Activated naive CD8-positive, alpha-beta T cell treated with anti-CD3 and anti-CD28 coated beads, Interleukin-2, amount 50 U/mL, for 24 hours (primary cell): ENCODE results near the gene NSD1.
"Not testable (repeated sequence)": the region's sequence is repeated elsewhere in the genome, so short reads cannot be mapped to it uniquely, and the experiment has no call there.

ENCODE experiments used
- ATAC-seq: fragments of 150-1000 bp; cut with Tn5 transposase; one replicate; pipeline ENCODE4 v1.10.0; 2021
- DNase-seq: peaks from one replicate; pipeline ENCODE4 v3.0.0; 2021
- H3K27ac Mint-ChIP-seq: one replicate; pipeline ENCODE4 v1.8.0; 2021; ENCODE audit warnings: mild to moderate bottlenecking, mixed read lengths
- H3K27me3 Mint-ChIP-seq: one replicate; pipeline ENCODE4 v1.8.0; 2021; ENCODE audit warnings: mixed read lengths
- H3K36me3 Mint-ChIP-seq: one replicate; pipeline ENCODE4 v1.8.0; 2021; ENCODE audit warnings: low read depth, mixed read lengths
- H3K4me1 Mint-ChIP-seq: one replicate; pipeline ENCODE4 v1.8.0; 2021; ENCODE audit warnings: mixed read lengths
- H3K4me3 Mint-ChIP-seq: one replicate; pipeline ENCODE4 v1.8.0; 2021; ENCODE audit warnings: mild to moderate bottlenecking, moderate library complexity, mixed read lengths
- H3K9me3 Mint-ChIP-seq: one replicate; pipeline ENCODE4 v1.8.0; 2021; ENCODE audit warnings: mixed read lengths

NSD1 gene

GRCh38 chr5:177233802-177234201 lies 100.2 kb downstream of the NSD1 start:
- Mint-ChIP-seq H3K27me3 (no peaks in the 10 kb centered on the region), H3K4me1 (peaks cover 9% of the 10 kb centered on the region), H3K27ac (peak overlapping the region; percentile 67), H3K4me3 (no peak overlapping the region), H3K9me3 (no peaks in the 10 kb centered on the region), H3K36me3 (peaks cover 32% of the 10 kb centered on the region)
- DNase-seq (no peak), ATAC-seq (no peak)

- H3K4me1 Mint-ChIP-seq: peaks cover 9% of the 10 kb centered on the region
- ATAC-seq (no peak), DNase-seq (no peak)
- H3K27ac Mint-ChIP-seq: no peak overlapping the region
- H3K4me3 Mint-ChIP-seq: no peak overlapping the region
- H3K36me3 Mint-ChIP-seq: peaks cover 34% of the 10 kb centered on the region
- H3K27me3 Mint-ChIP-seq: no peaks in the 10 kb centered on the region
- no peaks in the 10 kb centered on the region for H3K9me3 Mint-ChIP-seq
These were observed 101.3 kb downstream of the NSD1 start for GRCh38 chr5:177234841-177235240.

- Mint-ChIP-seq H3K4me3 (no peak overlapping the region), H3K9me3 (no peaks in the 10 kb centered on the region), H3K36me3 (peaks cover 50% of the 10 kb centered on the region), H3K4me1 (no peaks in the 10 kb centered on the region), H3K27me3 (no peaks in the 10 kb centered on the region), H3K27ac (no peak overlapping the region)
- DNase-seq: no peak
- ATAC-seq: no peak
These were observed 108.2 kb downstream of the NSD1 start for GRCh38 chr5:177241768-177242167.

GRCh38 chr5:177242304-177242703 lies 108.7 kb downstream of the NSD1 start:
- Mint-ChIP-seq H3K4me3 (no peak overlapping the region), H3K36me3 (peaks cover 53% of the 10 kb centered on the region), H3K9me3 (no peaks in the 10 kb centered on the region), H3K4me1 (no peaks in the 10 kb centered on the region), H3K27ac (no peak overlapping the region), H3K27me3 (no peaks in the 10 kb centered on the region)
- no peak for ATAC-seq
- DNase-seq: no peak

GRCh38 chr5:177249761-177250537 lies 116.4 kb downstream of the NSD1 start:
- Mint-ChIP-seq H3K27me3 (no peaks in the 10 kb centered on the region), H3K4me3 (no peak overlapping the region), H3K9me3 (no peaks in the 10 kb centered on the region), H3K27ac (no peak overlapping the region), H3K36me3 (peaks cover 49% of the 10 kb centered on the region), H3K4me1 (no peaks in the 10 kb centered on the region)
- ATAC-seq: no peak
- DNase-seq: no peak

- Mint-ChIP-seq H3K27ac (no peak overlapping the region), H3K4me1 (no peaks in the 10 kb centered on the region), H3K4me3 (no peak overlapping the region), H3K27me3 (no peaks in the 10 kb centered on the region), H3K36me3 (peaks cover 43% of the 10 kb centered on the region), H3K9me3 (no peaks in the 10 kb centered on the region)
- ATAC-seq: no peak
- no peak for DNase-seq
These were observed 119.7 kb downstream of the NSD1 start for GRCh38 chr5:177253252-177253651.

GRCh38 chr5:177256296-177256695 lies 122.7 kb downstream of the NSD1 start:
- H3K36me3 Mint-ChIP-seq: peaks cover 57% of the 10 kb centered on the region

GRCh38 chr5:177258711-177259110 lies 125.1 kb downstream of the NSD1 start:
- peaks cover 49% of the 10 kb centered on the region for H3K36me3 Mint-ChIP-seq
- not testable (repeated sequence) for ATAC-seq, H3K9me3 Mint-ChIP-seq, H3K4me1 Mint-ChIP-seq, DNase-seq, H3K27ac Mint-ChIP-seq, H3K27me3 Mint-ChIP-seq, H3K4me3 Mint-ChIP-seq

More at GRCh38 chr5:177256296-177256695, 122.7 kb downstream of the NSD1 start:
- DNase-seq (no peak), ATAC-seq (no peak)
- H3K4me3 Mint-ChIP-seq: no peak overlapping the region
- no peak overlapping the region for H3K27ac Mint-ChIP-seq
- no peaks in the 10 kb centered on the region for H3K9me3 Mint-ChIP-seq
- no peaks in the 10 kb centered on the region for H3K27me3 Mint-ChIP-seq
- H3K4me1 Mint-ChIP-seq: no peaks in the 10 kb centered on the region

GRCh38 chr5:177260961-177261360 lies 127.4 kb downstream of the NSD1 start:
- ATAC-seq: no peak
- H3K4me3 Mint-ChIP-seq: no peak overlapping the region
- H3K27ac Mint-ChIP-seq: no peak overlapping the region
- no peaks in the 10 kb centered on the region for H3K9me3 Mint-ChIP-seq
- DNase-seq: no peak
- H3K36me3 Mint-ChIP-seq: peaks cover 49% of the 10 kb centered on the region
- H3K4me1 Mint-ChIP-seq: no peaks in the 10 kb centered on the region
- no peaks in the 10 kb centered on the region for H3K27me3 Mint-ChIP-seq

GRCh38 chr5:177261510-177261909 lies 127.9 kb downstream of the NSD1 start:
- H3K36me3 Mint-ChIP-seq: peaks cover 51% of the 10 kb centered on the region
- no peak overlapping the region for H3K4me3 Mint-ChIP-seq
- no peaks in the 10 kb centered on the region for H3K9me3 Mint-ChIP-seq
- H3K4me1 Mint-ChIP-seq: no peaks in the 10 kb centered on the region
- H3K27ac Mint-ChIP-seq: no peak overlapping the region
- no peaks in the 10 kb centered on the region for H3K27me3 Mint-ChIP-seq
- DNase-seq: no peak
- ATAC-seq: no peak

- DNase-seq (no peak), ATAC-seq (no peak)
- Mint-ChIP-seq H3K4me3 (no peak overlapping the region), H3K4me1 (no peaks in the 10 kb centered on the region), H3K27ac (no peak overlapping the region), H3K9me3 (no peaks in the 10 kb centered on the region), H3K27me3 (no peaks in the 10 kb centered on the region), H3K36me3 (peaks cover 43% of the 10 kb centered on the region)
These were observed 130.6 kb downstream of the NSD1 start for GRCh38 chr5:177264178-177264577.

- Mint-ChIP-seq H3K27ac (no peak overlapping the region), H3K9me3 (no peaks in the 10 kb centered on the region), H3K4me3 (no peak overlapping the region), H3K36me3 (peaks cover 39% of the 10 kb centered on the region), H3K4me1 (no peaks in the 10 kb centered on the region), H3K27me3 (no peaks in the 10 kb centered on the region)
- ATAC-seq (no peak), DNase-seq (no peak)
These were observed 131.8 kb downstream of the NSD1 start for GRCh38 chr5:177265395-177265794.

GRCh38 chr5:177269232-177269895 lies 135.8 kb downstream of the NSD1 start:
- H3K4me3 Mint-ChIP-seq: no peak overlapping the region
- no peak overlapping the region for H3K27ac Mint-ChIP-seq
- H3K4me1 Mint-ChIP-seq: no peaks in the 10 kb centered on the region
- peaks cover 38% of the 10 kb centered on the region for H3K36me3 Mint-ChIP-seq
- ATAC-seq (no peak), DNase-seq (no peak)
- H3K27me3 Mint-ChIP-seq: no peaks in the 10 kb centered on the region
- no peaks in the 10 kb centered on the region for H3K9me3 Mint-ChIP-seq

GRCh38 chr5:177269976-177270375 lies 136.4 kb downstream of the NSD1 start:
- H3K4me3 Mint-ChIP-seq: no peak overlapping the region
- no peaks in the 10 kb centered on the region for H3K9me3 Mint-ChIP-seq
- H3K4me1 Mint-ChIP-seq: no peaks in the 10 kb centered on the region
- ATAC-seq: no peak
- DNase-seq: no peak
- no peaks in the 10 kb centered on the region for H3K27me3 Mint-ChIP-seq
- peaks cover 39% of the 10 kb centered on the region for H3K36me3 Mint-ChIP-seq
- no peak overlapping the region for H3K27ac Mint-ChIP-seq

- ATAC-seq: no peak
These were observed 137.1 kb downstream of the NSD1 start for GRCh38 chr5:177270653-177271052.

More at GRCh38 chr5:177270653-177271052, 137.1 kb downstream of the NSD1 start:
- H3K36me3 Mint-ChIP-seq: peaks cover 43% of the 10 kb centered on the region
- H3K27me3 Mint-ChIP-seq: no peaks in the 10 kb centered on the region
- DNase-seq: no peak
- H3K27ac Mint-ChIP-seq: peak overlapping the region; percentile 0
- no peak overlapping the region for H3K4me3 Mint-ChIP-seq
- H3K9me3 Mint-ChIP-seq: no peaks in the 10 kb centered on the region
- no peaks in the 10 kb centered on the region for H3K4me1 Mint-ChIP-seq
